HT1080 (cell line): ENCODE measurements around the gene KRTAP10-7. TPM values are rescaled to one million over a fixed set of nuclear protein-coding genes. Genes with fewer than 3 reads are reported as not detected.
"Not testable (repeated sequence)": the region's sequence is repeated elsewhere in the genome, so short reads cannot be mapped to it uniquely, and the experiment has no call there.

Experiments used
- DNase-seq: peaks from one replicate; pipeline ENCODE4 v3.0.0-alpha.2; 2015; ENCODE audit warnings: low read depth
- polyA plus RNA-seq, 2 experiments: library from polyadenylated mRNA; depleted of rRNA; stranded (reverse); fragments of >200 nt; gene quantifications; 2 replicates each; pipeline ENCODE4 v1.2.3, GENCODE V29; 2015
- total RNA-seq: library from RNA; depleted of rRNA; stranded (reverse); fragments of >200 nt; shearing (Covaris generic); gene quantifications from 2 replicates; pipeline ENCODE4 v1.2.3, GENCODE V29; 2014; rRNA removed

Gene KRTAP10-7, protein sequence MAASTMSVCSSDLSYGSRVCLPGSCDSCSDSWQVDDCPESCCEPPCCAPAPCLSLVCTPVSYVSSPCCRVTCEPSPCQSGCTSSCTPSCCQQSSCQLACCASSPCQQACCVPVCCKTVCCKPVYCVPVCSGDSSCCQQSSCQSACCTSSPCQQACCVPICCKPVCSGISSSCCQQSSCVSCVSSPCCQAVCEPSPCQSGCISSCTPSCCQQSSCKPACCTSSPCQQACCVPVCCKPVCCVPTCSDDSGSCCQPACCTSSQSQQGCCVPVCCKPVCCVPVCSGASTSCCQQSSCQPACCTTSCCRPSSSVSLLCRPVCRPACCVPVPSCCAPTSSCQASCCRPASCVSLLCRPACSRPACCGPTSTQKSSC
- total RNA-seq: not detected in 2 replicates
- polyA plus RNA-seq (2015; cell fraction: cytosol; rRNA removed): not detected in 2 replicates
- polyA plus RNA-seq (2015; cell fraction: nucleus; rRNA removed): not detected in 2 replicates

DNA sequence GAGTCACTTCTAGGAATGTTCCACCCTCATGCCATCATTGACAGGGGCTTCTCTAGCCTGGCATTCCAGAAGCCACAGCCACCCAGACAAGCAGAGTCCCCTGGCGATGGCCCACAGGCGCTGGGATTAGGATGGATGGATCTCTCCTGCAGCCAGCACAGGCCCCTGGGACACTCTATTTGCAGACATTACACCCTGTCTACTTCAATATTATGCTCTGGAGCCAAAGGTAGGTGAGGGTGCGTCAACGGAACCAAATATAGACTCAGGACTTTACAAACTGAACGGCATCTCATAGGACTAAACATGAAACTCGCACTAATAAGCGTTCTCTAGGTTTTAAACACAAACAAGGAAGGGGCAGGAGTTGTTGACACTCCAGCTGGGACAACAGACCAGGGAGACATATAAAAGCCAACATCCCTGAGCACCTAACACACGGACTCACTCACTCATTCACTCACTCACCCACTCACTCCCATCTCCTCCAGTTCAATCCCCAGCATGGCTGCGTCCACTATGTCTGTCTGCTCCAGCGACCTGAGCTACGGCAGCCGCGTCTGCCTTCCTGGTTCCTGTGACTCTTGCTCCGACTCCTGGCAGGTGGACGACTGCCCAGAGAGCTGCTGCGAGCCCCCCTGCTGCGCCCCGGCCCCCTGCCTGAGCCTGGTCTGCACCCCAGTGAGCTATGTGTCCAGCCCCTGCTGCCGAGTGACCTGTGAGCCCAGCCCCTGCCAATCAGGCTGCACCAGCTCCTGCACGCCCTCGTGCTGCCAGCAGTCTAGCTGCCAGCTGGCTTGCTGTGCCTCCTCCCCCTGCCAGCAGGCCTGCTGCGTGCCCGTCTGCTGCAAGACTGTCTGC, at the start of gene KRTAP10-7:
Gene KRTAP10-7, plus strand, starts transcription at position 480 of the 861 bp plus-strand sequence. Its CDS starts 25 bp downstream, at position 505.
- not testable (repeated sequence) for DNase-seq

DNA sequence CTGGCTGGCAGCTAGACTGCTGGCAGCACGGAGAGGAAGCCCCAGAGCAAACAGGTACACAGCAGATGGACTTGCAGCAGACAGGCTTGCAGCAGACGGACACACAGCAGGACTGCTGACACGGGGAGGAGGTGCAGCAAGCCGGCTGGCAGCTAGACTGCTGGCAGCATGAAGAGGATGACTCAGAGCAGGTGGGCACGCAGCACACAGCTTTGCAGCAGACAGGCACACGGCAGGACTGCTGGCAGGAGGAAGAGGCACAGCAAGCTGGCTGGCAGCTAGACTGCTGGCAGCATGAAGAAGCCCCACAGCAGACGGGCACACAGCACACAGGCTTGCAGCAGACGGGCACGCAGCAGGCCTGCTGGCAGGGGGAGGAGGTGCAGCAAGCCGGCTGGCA, 49.6 kb upstream of the KRTAP10-7 start:
- peak; percentile 49 for DNase-seq

- no peak for DNase-seq
These were observed 48.9 kb upstream of the KRTAP10-7 start, which contains the start of gene KRTAP10-2 for GRCh38 chr21:44551340-44551961. Gene KRTAP10-2, minus strand, starts transcription at chr21:44551505. Its CDS starts 47 bp downstream, at chr21:44551458.

- DNase-seq: no peak
These were observed 48.3 kb upstream of the KRTAP10-7 start for GRCh38 chr21:44552136-44552535.

GRCh38 chr21:44552681-44553080, 47.7 kb upstream of the KRTAP10-7 start:
- DNase-seq: no peak

- no peak for DNase-seq
These were observed 45.1 kb upstream of the KRTAP10-7 start for GRCh38 chr21:44555200-44555875.

GRCh38 chr21:44556879-44557278, 43.5 kb upstream of the KRTAP10-7 start:
- DNase-seq: no peak

DNA sequence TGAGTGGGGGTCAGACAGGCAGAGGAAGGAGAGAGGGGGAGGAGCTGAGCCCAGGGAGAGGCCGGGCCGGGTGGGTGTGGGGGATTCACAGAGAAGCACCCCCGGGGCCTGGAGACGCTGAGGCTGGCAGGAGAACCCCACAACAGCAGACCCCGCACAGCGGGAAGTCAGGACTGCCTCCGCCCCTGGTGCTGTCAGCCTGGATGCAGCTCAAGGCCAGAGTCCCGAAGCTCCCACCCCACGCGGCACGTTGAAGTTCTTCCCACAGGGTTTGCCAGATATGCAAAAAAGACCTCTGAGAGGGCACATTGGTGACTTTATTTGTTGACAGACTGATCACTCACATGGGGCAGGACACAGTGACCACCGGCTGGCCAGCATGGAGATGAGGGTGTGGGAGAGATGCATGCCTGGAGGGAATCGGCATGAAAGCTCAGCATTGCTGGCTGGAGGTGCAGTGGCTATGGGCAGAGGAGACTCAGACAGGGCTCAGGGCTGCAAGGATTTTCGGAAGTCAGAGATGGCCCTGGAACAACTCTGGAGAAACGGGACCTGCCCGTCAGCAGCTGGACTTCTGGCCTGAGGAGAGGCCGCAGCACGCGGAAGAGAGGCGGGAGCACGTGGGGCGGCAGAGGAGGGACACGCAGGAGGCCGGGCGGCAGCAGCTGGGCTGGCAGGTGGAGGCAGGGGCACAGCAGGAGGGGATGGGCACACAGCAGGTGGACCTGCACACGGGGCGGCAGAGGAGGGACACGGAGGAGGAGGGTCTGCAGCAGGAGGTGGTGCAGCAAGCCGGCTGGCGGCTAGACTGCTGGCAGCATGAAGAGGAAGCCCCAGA, 42.7 kb upstream of the KRTAP10-7 start:
- DNase-seq: no peak

DNA sequence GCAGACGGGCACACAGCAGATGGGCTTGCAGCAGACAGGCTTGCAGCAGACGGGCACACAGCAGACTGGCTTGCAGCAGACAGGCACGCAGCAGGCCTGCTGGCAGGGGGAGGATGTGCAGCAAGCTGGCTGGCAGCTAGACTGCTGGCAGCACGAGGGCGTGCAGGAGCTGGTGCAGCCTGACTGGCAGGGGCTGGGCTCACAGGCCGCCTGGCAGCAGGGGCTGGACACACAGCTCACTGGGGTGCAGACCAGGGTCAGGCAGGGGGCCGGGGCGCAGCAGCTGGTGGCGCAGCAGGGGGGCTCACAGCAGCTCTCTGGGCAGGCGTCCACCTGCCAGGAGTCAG, 42.1 kb upstream of the KRTAP10-7 start:
- not testable (repeated sequence) for DNase-seq

GRCh38 chr21:44558695-44559094, 41.7 kb upstream of the KRTAP10-7 start, which contains the start of gene KRTAP10-3:
Gene KRTAP10-3, minus strand, starts transcription at chr21:44558795. Its CDS starts 80 bp downstream, at chr21:44558715.
- no peak for DNase-seq

DNA sequence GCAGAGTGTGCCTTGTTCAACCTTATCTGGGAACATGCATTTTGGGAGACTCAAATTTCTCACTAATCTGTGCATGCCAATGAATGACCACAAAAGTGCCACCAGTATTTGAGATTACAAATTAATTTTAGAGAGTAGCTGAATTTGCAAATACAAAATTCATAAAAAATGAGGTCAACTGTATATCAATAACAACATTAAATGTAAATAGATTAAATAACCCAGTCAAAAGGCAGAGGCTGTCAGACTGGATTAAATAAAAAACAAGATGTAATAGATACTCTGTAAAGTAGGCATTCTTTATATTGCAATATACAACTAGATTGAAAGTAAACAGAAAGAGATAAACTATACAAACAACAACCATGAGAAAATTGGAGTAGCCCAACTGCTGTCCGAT, 36.3 kb upstream of the KRTAP10-7 start:
- DNase-seq: no peak

- DNase-seq: no peak
These were observed 35.4 kb upstream of the KRTAP10-7 start for GRCh38 chr21:44564886-44565598.

- DNase-seq: no peak
These were observed 34.0 kb upstream of the KRTAP10-7 start for GRCh38 chr21:44566403-44566802.

GRCh38 chr21:44567481-44568171, 32.8 kb upstream of the KRTAP10-7 start:
- DNase-seq: no peak

DNA sequence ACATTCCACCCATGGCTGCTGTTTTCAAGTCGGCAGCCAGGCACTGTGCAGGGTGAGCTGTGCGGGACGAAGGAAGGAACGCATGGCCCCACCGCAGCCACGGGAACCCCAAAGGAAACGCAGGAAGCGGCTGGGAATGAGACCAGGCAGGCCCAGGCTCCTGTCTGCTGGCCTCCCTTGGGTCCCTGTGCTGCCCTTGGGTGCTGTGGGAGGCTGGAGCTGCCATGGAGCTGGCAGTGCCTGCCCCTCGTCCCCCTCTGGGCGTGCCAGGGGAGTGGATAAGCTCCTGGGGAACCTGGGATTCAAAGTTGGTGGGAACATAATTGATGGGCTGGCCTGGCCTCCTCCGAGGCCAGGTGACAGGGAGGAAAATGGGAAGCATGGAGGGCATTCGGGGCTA, 32.1 kb upstream of the KRTAP10-7 start:
- DNase-seq: no peak

GRCh38 chr21:44568667-44569556, 31.5 kb upstream of the KRTAP10-7 start:
- peak; percentile 16 for DNase-seq

DNA sequence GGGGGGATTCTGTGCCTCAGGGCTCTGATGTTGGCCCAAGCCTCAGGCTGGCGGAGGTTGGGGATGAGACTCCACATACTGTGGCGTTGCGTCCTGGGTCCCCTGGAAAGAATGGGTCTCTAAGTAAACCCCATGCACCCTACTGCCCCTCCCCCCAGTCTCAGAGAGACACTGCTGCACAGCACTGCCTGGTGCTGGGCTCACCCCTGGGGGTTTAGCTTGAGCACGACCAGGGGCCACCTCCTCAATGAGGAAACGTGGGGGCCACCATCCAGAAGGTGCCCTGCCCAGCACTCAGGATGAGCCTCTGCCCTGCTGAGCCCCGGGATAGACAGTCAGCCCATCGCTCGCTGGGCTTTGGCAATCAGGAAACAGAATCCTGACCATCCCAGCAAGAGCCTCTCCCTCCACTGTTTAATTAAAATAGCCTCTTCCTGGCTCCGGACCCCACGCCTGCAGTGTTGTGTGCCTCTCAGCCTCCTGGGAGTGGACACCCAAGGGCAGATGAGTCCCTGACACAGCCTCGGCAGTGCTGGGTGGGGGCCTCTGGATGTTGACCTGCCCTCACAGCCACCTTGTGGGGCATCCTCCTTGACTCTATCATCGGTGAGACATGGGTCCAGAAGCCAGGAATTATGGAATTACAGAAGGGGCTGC, 30.4 kb upstream of the KRTAP10-7 start:
- no peak for DNase-seq
